Esophagus squamous epithelium (tissue), 4 donors: ENCODE results near the gene EBPL.

Experiments used
- CTCF ChIP-seq, 6 experiments: fragments of 450-650 bp in 4 of 6; fragments of 200-600 bp in 2 of 6; sonication (generic) in 2 of 6; IDR thresholded peaks; one replicate each; pipeline ENCODE4 v1.5.1; 2016 to 2019; ENCODE audit warnings: antibody characterized with exemption in 6 of 6, mild to moderate bottlenecking in 4 of 6, moderate library complexity in 4 of 6
- POLR2A ChIP-seq, 4 donors: fragments of 450-650 bp; IDR thresholded peaks; one replicate each; pipeline ENCODE4 v1.6.1; 2017; ENCODE audit warnings: antibody characterized with exemption in 4 of 4, mild to moderate bottlenecking in 4 of 4, moderate library complexity in 3 of 4

DNA sequence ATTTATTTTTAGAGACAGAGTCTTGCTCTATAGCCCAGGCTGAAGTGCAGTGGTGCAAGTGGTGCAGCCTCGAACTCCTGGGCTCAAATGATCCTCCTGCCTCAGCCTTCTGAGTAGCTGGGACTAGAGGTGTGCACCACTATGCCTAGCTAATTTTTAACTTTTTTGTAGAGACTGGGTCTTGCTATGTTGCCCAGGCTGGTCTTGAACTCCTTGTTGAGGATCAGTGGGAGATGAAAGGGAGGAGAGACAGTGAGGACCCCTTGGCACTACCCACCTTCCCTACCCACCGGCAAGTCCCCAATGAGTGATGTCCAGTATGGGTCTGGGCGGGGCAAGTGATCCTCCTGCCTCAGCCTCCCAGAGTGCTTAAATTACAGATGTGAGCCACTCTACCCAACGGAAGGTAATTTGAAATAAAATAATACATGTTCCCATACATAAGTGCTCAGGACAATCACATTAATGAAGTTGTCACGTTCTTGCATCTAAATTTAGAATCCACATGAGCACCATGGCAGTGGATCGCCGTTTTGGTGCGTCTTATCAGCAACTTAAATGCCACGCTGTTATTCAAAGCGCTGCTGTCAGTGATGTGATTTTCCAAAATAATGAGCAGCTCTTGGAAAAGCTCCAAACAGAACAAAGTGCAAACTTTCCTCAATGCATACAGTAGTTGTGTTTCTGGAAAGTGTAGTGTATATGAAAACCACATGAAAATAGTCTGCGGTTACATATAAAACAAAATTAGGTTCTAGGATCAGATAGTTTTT lies 68.9 kb downstream of the EBPL start:
- TF ChIP-seq POLR2A (IDR thresholded peaks at IDR 0.05) (no peak), CTCF (IDR thresholded peaks at IDR 0.05) (no peak)
